H1 (cell line): ENCODE measurements around the gene TMEM174. TPM values are rescaled to one million over a fixed set of nuclear protein-coding genes. Genes with fewer than 3 reads are reported as not detected.

Source experiments
- CTCF ChIA-PET: fragments of 300-600 bp; sonication (Branson Sonifier 250); formaldehyde crosslinking; loops from one replicate; lab custom pipeline; 2021; ENCODE audit not compliant: partially characterized antibody; lab: Charles Lee
- POLR2A ChIA-PET: fragments of 300-600 bp; sonication (Branson Sonifier 250); formaldehyde crosslinking; loops from one replicate; lab custom pipeline; 2021; ENCODE audit warnings: inconsistent platforms; ENCODE audit not compliant: partially characterized antibody; lab: Charles Lee
- DNase-seq, 2 experiments: peaks; one replicate each; pipeline versions ENCODE4 v3.0.0 to v3.0.0-alpha.2; 2010 to 2022; ENCODE audit warnings: low spot score in 2 of 2, low read depth in 1 of 2, mixed read lengths in 1 of 2
- FAIRE-seq: peaks from 2 replicates; lab custom pipeline; 2011; peaks lifted over from hg19 to GRCh38; lab: Jason Lieb, UNC
- H2AFZ ChIP-seq: 2 replicates; pipeline ENCODE4 v1.8.1; 2012; ENCODE audit warnings: low read length, inconsistent platforms
- H2AK5ac ChIP-seq: 2 replicates; pipeline ENCODE4 v1.6.1; 2013; ENCODE audit warnings: low read depth, low read length
- H2BK120ac ChIP-seq: replicated peaks from 2 replicates; pipeline ENCODE3; 2013; ENCODE audit warnings: low read depth, low read length, inconsistent platforms
- H2BK12ac ChIP-seq: 2 replicates; pipeline ENCODE4 v1.6.1; 2013; ENCODE audit warnings: low read depth, low read length
- H2BK15ac ChIP-seq: 2 replicates; pipeline ENCODE4 v1.6.1; 2013; ENCODE audit warnings: low read length
- H2BK20ac ChIP-seq: 2 replicates; pipeline ENCODE4 v1.6.1; 2013; ENCODE audit warnings: low read length
- H2BK5ac ChIP-seq: 2 replicates; pipeline ENCODE4 v1.6.1; 2013; ENCODE audit warnings: low read depth, low read length
- H3K14ac ChIP-seq: 2 replicates; pipeline ENCODE4 v1.6.1; 2013; ENCODE audit warnings: inconsistent platforms; ENCODE audit not compliant: insufficient read length
- H3K18ac ChIP-seq: 2 replicates; pipeline ENCODE4 v1.6.1; 2013; ENCODE audit warnings: low read length; ENCODE audit errors: extremely low read depth
- H3K23ac ChIP-seq: 2 replicates; pipeline ENCODE4 v1.6.1; 2013; ENCODE audit warnings: inconsistent platforms; ENCODE audit not compliant: insufficient read length
- H3K23me2 ChIP-seq: 2 replicates; pipeline ENCODE4 v1.6.1; 2013; ENCODE audit warnings: low read depth, low read length
- H3K27ac ChIP-seq: 2 replicates; pipeline ENCODE4 v1.6.1; 2011; ENCODE audit warnings: low read depth, low read length, inconsistent platforms
- H3K27me3 ChIP-seq, 4 experiments: replicated peaks in 1 of 4; 1 replicate in 1 of 4; 2 replicates in 3 of 4; pipeline versions ENCODE4 v1.6.1 to v1.8.1; 2011 to 2013; ENCODE audit warnings: low read length in 3 of 4, mild to moderate bottlenecking in 3 of 4, inconsistent platforms in 2 of 4, mixed read lengths in 2 of 4, moderate library complexity in 1 of 4; ENCODE audit not compliant: control insufficient read depth in 3 of 4, insufficient read depth in 3 of 4; ENCODE audit errors: extremely low read depth in 1 of 4
- H3K36me3 ChIP-seq, 4 experiments: 2 replicates each; pipeline versions ENCODE4 v1.6.1 to v1.8.1; 2011 to 2013; ENCODE audit warnings: mild to moderate bottlenecking in 4 of 4, low read length in 3 of 4, moderate library complexity in 2 of 4, control low read depth in 1 of 4, inconsistent platforms in 1 of 4; ENCODE audit not compliant: insufficient read depth in 4 of 4, control insufficient read depth in 2 of 4
- H3K4ac ChIP-seq: replicated peaks from 2 replicates; pipeline ENCODE3; 2013; ENCODE audit warnings: low read length, low read depth, mixed read lengths, inconsistent platforms; ENCODE audit not compliant: insufficient read length
- H3K4me1 ChIP-seq, 4 experiments: replicated peaks in 1 of 4; 1 replicate in 1 of 4; 2 replicates in 3 of 4; pipeline versions ENCODE4 v1.6.1 to v1.8.1; 2011 to 2013; ENCODE audit warnings: low read length in 3 of 4, inconsistent platforms in 2 of 4, mixed read lengths in 1 of 4; ENCODE audit not compliant: insufficient read depth in 4 of 4, control insufficient read depth in 3 of 4
- H3K4me2 ChIP-seq, 2 experiments: 2 replicates each; pipeline versions ENCODE4 v1.6.1 to v1.8.1; 2011 to 2013; ENCODE audit warnings: low read depth in 2 of 2, low read length in 2 of 2, control low read depth in 1 of 2, inconsistent platforms in 1 of 2, mild to moderate bottlenecking in 1 of 2; ENCODE audit not compliant: insufficient read depth in 1 of 2
- H3K4me3 ChIP-seq, 4 experiments: fragments of 200-600, 300-600 bp in 1 of 4; sonication (generic), shearing (Covaris generic), sonication (Bioruptor Twin) in 1 of 4; 2 replicates each; pipeline versions ENCODE4 v1.5.1 to v1.8.1; 2011 to 2016; ENCODE audit warnings: low read length in 4 of 4, low read depth in 3 of 4, control low read depth in 2 of 4, inconsistent platforms in 2 of 4, mild to moderate bottlenecking in 2 of 4, mixed read lengths in 1 of 4, moderate library complexity in 1 of 4; ENCODE audit not compliant: insufficient read depth in 2 of 4; ENCODE audit errors: extremely low read depth in 1 of 4
- H3K56ac ChIP-seq: replicated peaks from 2 replicates; pipeline ENCODE3; 2013; ENCODE audit warnings: low read depth, mild to moderate bottlenecking, mixed read lengths, low read length, inconsistent platforms; ENCODE audit not compliant: insufficient read length
- H3K79me1 ChIP-seq: 2 replicates; pipeline ENCODE4 v1.6.1; 2013; ENCODE audit warnings: low read depth, low read length, control low read depth
- H3K79me2 ChIP-seq, 2 experiments: 2 replicates each; pipeline versions ENCODE4 v1.6.1 to v1.8.1; 2012 to 2013; ENCODE audit warnings: low read length in 2 of 2, mild to moderate bottlenecking in 2 of 2, inconsistent platforms in 1 of 2; ENCODE audit not compliant: insufficient read depth in 2 of 2, control insufficient read depth in 1 of 2
- H3K9ac ChIP-seq, 4 experiments: replicated peaks in 1 of 4; 1 replicate in 1 of 4; 2 replicates in 3 of 4; pipeline versions ENCODE4 v1.6.1 to v1.8.1; 2011 to 2013; ENCODE audit warnings: low read depth in 3 of 4, low read length in 3 of 4, control low read depth in 2 of 4, mild to moderate bottlenecking in 2 of 4, moderate library complexity in 2 of 4, inconsistent platforms in 1 of 4; ENCODE audit errors: extremely low read depth in 1 of 4
- H3K9me3 ChIP-seq, 2 experiments: 2 replicates each; pipeline versions ENCODE4 v1.6.1 to v1.8.1; 2012 to 2013; ENCODE audit warnings: mild to moderate bottlenecking in 2 of 2, moderate library complexity in 2 of 2, control low read depth in 1 of 2, inconsistent platforms in 1 of 2, low read depth in 1 of 2, low read length in 1 of 2, mixed read lengths in 1 of 2; ENCODE audit not compliant: insufficient read depth in 2 of 2
- H4K20me1 ChIP-seq, 2 experiments: replicated peaks in 1 of 2; 2 replicates each; pipeline versions ENCODE3 to v1.8.1; 2011 to 2013; ENCODE audit warnings: inconsistent platforms in 2 of 2, low read length in 2 of 2, mild to moderate bottlenecking in 1 of 2; ENCODE audit not compliant: insufficient read depth in 2 of 2, control insufficient read depth in 1 of 2
- H4K5ac ChIP-seq: 2 replicates; pipeline ENCODE4 v1.6.1; 2013; ENCODE audit warnings: low read length, low read depth, mixed read lengths, inconsistent platforms; ENCODE audit not compliant: insufficient read length
- H4K8ac ChIP-seq: 2 replicates; pipeline ENCODE4 v1.8.0; 2013; ENCODE audit warnings: mild to moderate bottlenecking, moderate library complexity, low read length, inconsistent platforms; ENCODE audit not compliant: insufficient read depth; ENCODE audit errors: extremely low read depth
- H4K91ac ChIP-seq: replicated peaks from 2 replicates; pipeline ENCODE3; 2013; ENCODE audit warnings: low read length, mixed read lengths, inconsistent platforms; ENCODE audit not compliant: insufficient read length
- CHD2 ChIP-seq: IDR thresholded peaks from 2 replicates; pipeline ENCODE4 v1.6.1; 2012; ENCODE audit warnings: low read length, improper control_type of control experiment
- EZH2 ChIP-seq: fragments of 200-600 bp; sonication (generic); IDR thresholded peaks from 2 replicates; pipeline ENCODE4 v1.7.1; 2012; ENCODE audit warnings: low read depth, mild to moderate bottlenecking, moderate library complexity, low read length, inconsistent platforms; ENCODE audit not compliant: severe bottlenecking
- PHF8 ChIP-seq: fragments of 200-600 bp; sonication (generic); conservative IDR thresholded peaks from 2 replicates; pipeline ENCODE4 v1.7.1; 2012; ENCODE audit warnings: low read depth, mild to moderate bottlenecking, inconsistent platforms, low read length, moderate library complexity
- SUZ12 ChIP-seq: fragments of 200-600 bp; sonication (generic); IDR thresholded peaks from 2 replicates; pipeline ENCODE4 v1.6.1; 2012; ENCODE audit warnings: mild to moderate bottlenecking, inconsistent platforms, low read length, moderate library complexity, mixed read lengths
- WGBS, 2 experiments: shearing (Covaris generic) in 1 of 2; methylation state at CpG; one replicate each; pipeline versions ENCODE4 v1.1.6 to v1.1.7; 2013 to 2015; ENCODE audit warnings: low lambda C conversion rate in 2 of 2, mixed read lengths in 2 of 2, inconsistent platforms in 1 of 2, low coverage in 1 of 2, missing lambda C conversion rate in 1 of 2; ENCODE audit not compliant: insufficient replicate concordance in 2 of 2, insufficient coverage in 1 of 2, insufficient read length in 1 of 2; ENCODE audit errors: extremely low coverage in 1 of 2, missing lambda C conversion rate in 1 of 2; 5-methylcytosine and 5-hydroxymethylcytosine counted together
- polyA plus RNA-seq, 7 experiments: library from polyadenylated mRNA; depleted of rRNA in 3 of 7; stranded (reverse) in 5 of 7; unstranded in 2 of 7; fragments of >200 nt in 5 of 7; fragments of 200-250 nt in 2 of 7; gene quantifications; 1 replicate in 5 of 7; 2 replicates in 1 of 7; 4 replicates in 1 of 7; pipeline versions ENCODE4 v1.2.1 to v1.2.3, GENCODE V29; 2011 to 2013; ENCODE audit warnings: missing spikeins in 2 of 7, mixed read lengths in 2 of 7
- total RNA-seq: library from RNA; stranded (reverse); fragmentation: NEBNext Ultra II Directional; extraction: Animal tissue kit (Norgen Biotek cat#: 25700); gene quantifications from 2 replicates; pipeline ENCODE4 v1.2.1, GENCODE V29; 2021

Gene TMEM174
- total and polyA plus RNA-seq, 2 of the 8 experiments (the other 6 are each of a cell fraction or from before 2014, with no cell fraction given): not detected

- 0 out of 2 replicates have a peak overlapping the region, but pooled peaks have one; percentile 95 for H2BK20ac ChIP-seq
- FAIRE-seq (no peak), DNase-seq (no peak)
- H2BK120ac ChIP-seq: peak overlapping the region; percentile 38
- no peaks in the 10 kb centered on the region for H3K79me2 ChIP-seq
- peak overlapping the region; percentile 96; the same call in 1 of the 2 replicates for H2BK12ac ChIP-seq
- H3K4me1 ChIP-seq: peaks cover 5 to 26% (median 9%) of the 10 kb centered on the region in 4 experiments
- no peaks in the 10 kb centered on the region for H3K36me3 ChIP-seq
- peak overlapping the region in 1 of 4 experiments; percentile 35; a peak in 2 of 7 replicates for H3K9ac ChIP-seq
- H2BK15ac ChIP-seq: peak overlapping the region; percentile 72; the same call in 1 of the 2 replicates
- TF ChIP-seq PHF8 (0 out of 2 replicates have a peak, but pooled peaks have one; percentile 1), CHD2 (no peak), EZH2 (peak; percentile 30), SUZ12 (0 out of 2 replicates have a peak, but pooled peaks have one; percentile 8)
- TF ChIP-seq, all 59 proteins: peak for 3
- Histone ChIP-seq H2AK5ac (no peak overlapping the region), H4K5ac (no peak overlapping the region), H2AFZ (peak overlapping the region; percentile 96), H3K18ac (peak overlapping the region; percentile 90), H4K20me1 (no peaks in the 10 kb centered on the region), H4K8ac (no peak overlapping the region), H3K4ac (no peak overlapping the region), H2BK5ac (peak overlapping the region; percentile 77; the same call in 1 of the 2 replicates), H3K27me3 (peaks cover 15 to 42% (median 38%) of the 10 kb centered on the region in 4 experiments), H3K27ac (no peak overlapping the region), H3K56ac (no peak overlapping the region), H3K4me2 (peak overlapping the region; percentile 81 to 99), H3K79me1 (no peaks in the 10 kb centered on the region), H4K91ac (peak overlapping the region; percentile 52), H3K23ac (no peak overlapping the region), H3K9me3 (no peaks in the 10 kb centered on the region), H3K23me2 (peaks cover 7% of the 10 kb centered on the region), H3K4me3 (peak overlapping the region; percentile 41 to 64 (median 60)), H3K14ac (no peak overlapping the region)
- WGBS, 2 experiments: 10% methylated on average over 10 of the region's 10 CpGs; no CpG with 5 or more reads in 1 of the 2 experiments
- CTCF ChIA-PET: interaction anchor here (0.6 to 5.8 kb wide), 45 partner anchors 8 to 373 kb away, joined by 3 to 90 read pairs (median 6); partner anchors contain the start of genes FOXD1 and TMEM174
- POLR2A ChIA-PET: interaction anchor here (0.8 to 2.6 kb wide), 4 partner anchors 15 to 260 kb away, joined by 3 to 14 read pairs (median 6); partner anchors contain the start of gene FCHO2
Observed at GRCh38 chr5:73215531-73215890, 42.5 kb downstream of the TMEM174 start.
